Stimulated activated naive CD8-positive, alpha-beta T cell treated with anti-CD3 and anti-CD28 coated beads, Interleukin-15, Interleukin-2, amounts not matched to agents 100 ng/mL and 50 ng/mL, for 24 hours (primary cell): ENCODE data around the gene RP2.

Experiments used
- H3K27ac Mint-ChIP-seq: one replicate; pipeline ENCODE4 v1.8.0; 2021; ENCODE audit warnings: mild to moderate bottlenecking, mixed read lengths
- H3K27me3 Mint-ChIP-seq: one replicate; pipeline ENCODE4 v1.8.0; 2021; ENCODE audit warnings: mixed read lengths
- H3K36me3 Mint-ChIP-seq: one replicate; pipeline ENCODE4 v1.8.0; 2021; ENCODE audit warnings: low read depth, mixed read lengths
- H3K4me1 Mint-ChIP-seq: one replicate; pipeline ENCODE4 v1.8.0; 2021; ENCODE audit warnings: low read depth, mixed read lengths
- H3K4me3 Mint-ChIP-seq: one replicate; pipeline ENCODE4 v1.8.0; 2021; ENCODE audit warnings: mild to moderate bottlenecking, mixed read lengths
- H3K9me3 Mint-ChIP-seq: one replicate; pipeline ENCODE4 v1.8.0; 2021; ENCODE audit warnings: mixed read lengths

RP2 gene

DNA sequence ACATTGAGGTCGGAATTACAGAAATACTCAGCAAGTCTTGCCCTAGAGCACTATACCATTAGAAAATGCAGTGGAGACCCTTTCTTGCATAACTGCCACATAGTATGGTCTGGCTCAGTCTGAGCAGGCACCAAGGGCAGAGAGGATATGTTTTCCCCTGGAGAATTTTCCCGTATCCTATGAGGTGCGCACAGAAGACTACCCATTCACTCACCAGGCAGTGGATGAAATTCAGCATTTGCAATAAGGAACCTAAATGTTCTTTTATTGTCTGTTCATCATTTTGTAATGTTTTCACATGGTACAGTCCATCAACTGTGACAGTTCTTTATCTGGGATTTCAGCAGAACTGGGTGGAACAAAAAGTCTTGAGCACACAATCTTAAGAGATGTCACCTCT, 90.9 kb downstream of the RP2 start:
- H3K9me3 Mint-ChIP-seq: no peaks in the 10 kb centered on the region
- no peak overlapping the region for H3K4me3 Mint-ChIP-seq
- H3K27ac Mint-ChIP-seq: no peak overlapping the region
- no peaks in the 10 kb centered on the region for H3K36me3 Mint-ChIP-seq
- no peaks in the 10 kb centered on the region for H3K27me3 Mint-ChIP-seq
- no peaks in the 10 kb centered on the region for H3K4me1 Mint-ChIP-seq

DNA sequence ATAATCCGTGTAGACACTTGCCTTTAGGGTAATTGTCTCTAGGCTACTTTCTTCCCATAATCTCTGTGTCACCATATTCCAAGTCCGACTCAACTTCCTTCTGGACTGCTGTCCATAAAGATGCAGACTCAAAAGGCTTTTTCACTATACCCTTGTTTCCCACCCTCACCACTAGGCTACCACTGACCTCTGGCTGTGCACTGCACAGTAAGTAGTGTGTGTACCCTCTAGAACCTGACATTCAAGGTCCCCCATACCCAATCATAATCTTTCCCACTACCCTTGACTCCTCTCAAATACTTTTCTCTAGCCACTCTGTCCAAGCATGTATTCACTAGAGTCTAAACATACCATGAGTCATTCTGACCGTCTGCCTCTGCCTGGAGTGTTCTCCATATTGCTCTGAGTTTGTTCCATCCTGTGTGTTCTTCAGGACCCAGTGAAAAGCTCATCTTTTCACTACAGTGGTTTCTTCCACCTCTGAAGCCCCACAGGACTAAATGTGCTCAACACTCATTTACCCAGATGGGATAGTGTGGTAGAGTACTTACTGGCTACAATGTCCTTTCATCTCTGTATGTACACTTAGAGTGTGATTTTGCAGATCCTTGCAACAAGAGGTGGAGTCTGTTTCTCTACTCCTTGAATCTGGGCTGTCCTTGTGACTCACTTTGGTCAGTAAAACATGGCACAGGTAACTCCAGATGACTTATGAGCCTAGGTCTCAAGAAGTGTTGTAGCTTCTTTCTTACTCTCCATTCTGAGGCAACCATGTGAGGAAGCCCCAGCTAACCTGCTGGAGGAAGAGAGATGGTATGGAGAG, 92.8 kb downstream of the RP2 start:
- Mint-ChIP-seq H3K27ac (no peak overlapping the region), H3K4me1 (no peaks in the 10 kb centered on the region), H3K4me3 (no peak overlapping the region), H3K27me3 (no peaks in the 10 kb centered on the region), H3K36me3 (no peaks in the 10 kb centered on the region), H3K9me3 (no peaks in the 10 kb centered on the region)
